CD4-positive, alpha-beta T cell treated with Interleukin-21 for 1 hour (primary cell): Measurements from ENCODE around the gene KRTAP12-3.
"Not testable (repeated sequence)": the region's sequence is repeated elsewhere in the genome, so short reads cannot be mapped to it uniquely, and the experiment has no call there.

Source experiments
- DNase-seq: peaks from one replicate; pipeline ENCODE4 v3.0.0-alpha.2; 2020

Gene KRTAP12-3

DNA sequence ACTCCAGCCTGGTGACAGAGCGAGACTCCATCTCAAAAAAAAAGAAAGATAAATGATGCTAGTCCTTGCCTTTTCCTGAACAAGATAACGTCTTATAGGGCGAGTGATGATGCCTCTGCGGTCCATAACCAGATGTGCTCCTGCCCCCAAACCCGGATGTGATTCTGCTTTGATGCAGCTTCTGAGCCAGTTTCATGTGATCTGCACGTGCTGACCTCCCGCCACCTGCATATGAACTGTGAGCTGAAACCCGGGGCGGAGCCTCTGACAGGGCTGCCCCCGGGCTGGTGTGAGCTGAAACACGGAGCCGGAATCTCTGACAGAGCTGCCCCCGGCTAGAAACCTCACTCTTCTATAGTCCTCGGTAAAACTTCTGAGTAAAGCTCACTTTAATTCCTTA lies 4.6 kb upstream of the KRTAP12-3 start:
- no peak for DNase-seq

DNA sequence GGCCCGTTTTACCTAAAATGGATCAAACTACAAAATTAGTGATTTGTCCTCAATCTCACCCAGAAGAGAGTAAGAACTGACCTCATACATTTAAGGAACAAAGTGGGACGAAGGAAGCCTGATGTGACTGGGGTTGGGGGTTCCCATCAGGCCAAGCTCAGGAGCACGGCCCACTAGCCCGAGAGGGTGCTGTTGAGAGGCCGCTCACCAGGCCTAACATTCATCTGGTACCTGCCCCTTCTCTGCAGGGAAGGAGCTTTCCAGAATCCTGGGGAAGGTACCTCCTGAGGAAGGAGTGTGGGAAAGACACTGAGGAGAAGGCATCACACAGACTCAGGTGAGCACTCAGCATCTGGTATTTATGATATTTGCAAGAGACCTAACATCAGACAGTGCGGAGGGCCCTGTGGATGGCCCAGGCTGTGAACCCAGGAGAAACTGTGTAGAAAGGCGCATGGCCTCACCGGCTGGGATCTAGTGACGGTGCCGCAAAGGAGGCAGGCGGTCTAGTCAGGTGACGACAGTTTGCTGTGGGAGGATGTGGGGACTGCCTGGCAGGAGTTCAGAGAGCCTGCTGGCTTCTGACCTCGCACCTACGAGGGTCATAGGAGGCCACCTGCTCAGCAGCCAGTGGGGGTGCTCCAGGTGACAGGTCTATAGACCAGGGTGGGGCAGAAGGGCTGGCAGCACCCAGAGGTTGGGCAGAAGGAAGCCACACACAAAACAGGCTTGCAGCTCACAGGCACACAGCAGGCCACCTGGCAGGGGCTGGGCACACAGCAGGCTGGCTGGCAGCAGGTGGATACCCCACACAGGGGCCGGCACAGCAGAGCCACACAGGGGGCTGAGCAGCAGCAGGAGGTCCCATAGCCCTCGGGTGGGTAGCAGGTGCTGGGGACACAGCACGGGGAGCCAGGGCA lies 3.8 kb upstream of the KRTAP12-3 start:
- DNase-seq: peak; percentile 80

DNA sequence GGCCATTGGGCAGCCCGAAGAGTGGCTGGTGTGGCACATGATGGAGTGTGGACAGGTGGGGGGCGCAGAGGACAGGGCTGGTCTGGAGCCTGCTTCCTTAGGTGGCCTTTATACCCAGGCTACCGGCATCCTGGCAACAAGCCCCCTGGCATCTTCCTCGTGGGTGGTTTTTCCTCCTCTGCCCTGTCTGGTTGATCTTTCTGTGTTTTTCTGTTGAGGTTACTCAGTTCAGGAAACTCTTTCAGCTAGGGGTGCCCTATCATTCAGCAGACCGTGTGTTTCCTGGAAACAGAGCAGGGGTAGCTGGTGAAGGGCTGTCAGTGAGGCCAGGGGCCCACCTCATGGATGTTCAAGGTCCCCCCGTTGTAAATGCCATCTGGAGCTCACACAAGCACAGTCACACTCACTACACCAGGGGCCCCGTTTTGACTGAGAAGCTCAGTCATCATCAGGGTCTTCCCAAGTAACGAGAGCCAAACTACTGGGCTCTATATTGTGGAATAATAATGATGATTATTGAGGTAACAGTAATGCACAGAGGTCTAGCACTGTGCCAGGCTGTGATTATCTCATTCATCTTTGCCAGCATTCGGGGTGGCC lies 3.1 kb upstream of the KRTAP12-3 start, which contains the start of gene KRTAP12-4:
Gene KRTAP12-4 (minus strand): TSS at position 84 of the 600 bp plus-strand sequence. CDS start 45 bp downstream, at position 39.
- DNase-seq: peak; percentile 28

DNA sequence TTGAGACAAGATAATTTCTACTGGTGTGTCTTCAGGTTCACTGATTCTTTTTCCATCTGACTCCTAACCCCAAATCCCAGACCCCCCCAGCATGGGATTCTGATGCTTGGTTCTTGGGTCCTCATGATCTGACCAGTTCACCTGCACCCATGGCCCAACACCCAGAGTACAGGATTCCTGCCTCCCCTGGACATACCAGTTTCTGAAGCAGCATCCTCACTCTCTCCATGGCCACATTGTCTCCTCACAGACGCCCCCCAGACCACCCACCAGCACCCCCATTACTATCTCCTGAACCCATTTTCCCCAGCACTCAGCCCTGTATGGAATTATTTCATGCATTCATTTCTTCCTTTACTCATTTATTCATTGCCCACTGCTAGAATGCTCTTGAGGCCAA lies 864 bp upstream of the KRTAP12-3 start:
- no peak for DNase-seq

DNA sequence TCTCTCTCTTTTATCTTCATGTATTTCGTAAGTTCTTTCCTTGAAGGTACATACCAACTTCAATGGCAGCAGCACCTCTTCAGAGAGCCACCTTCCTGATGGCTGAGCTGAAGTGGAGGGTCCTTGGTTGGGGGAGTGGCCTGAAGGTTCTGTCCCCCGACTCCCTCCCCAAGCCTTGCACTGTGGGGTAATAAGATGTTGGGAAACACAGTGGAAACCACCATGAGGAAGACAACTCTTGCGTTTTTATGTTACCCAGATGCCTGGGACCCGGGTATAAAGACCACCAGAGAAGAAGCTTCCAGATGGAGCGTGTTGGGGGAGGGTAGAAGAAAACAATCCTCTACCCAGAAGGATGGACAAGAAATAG lies 794 bp downstream of the KRTAP12-3 start:
- no peak for DNase-seq

DNA sequence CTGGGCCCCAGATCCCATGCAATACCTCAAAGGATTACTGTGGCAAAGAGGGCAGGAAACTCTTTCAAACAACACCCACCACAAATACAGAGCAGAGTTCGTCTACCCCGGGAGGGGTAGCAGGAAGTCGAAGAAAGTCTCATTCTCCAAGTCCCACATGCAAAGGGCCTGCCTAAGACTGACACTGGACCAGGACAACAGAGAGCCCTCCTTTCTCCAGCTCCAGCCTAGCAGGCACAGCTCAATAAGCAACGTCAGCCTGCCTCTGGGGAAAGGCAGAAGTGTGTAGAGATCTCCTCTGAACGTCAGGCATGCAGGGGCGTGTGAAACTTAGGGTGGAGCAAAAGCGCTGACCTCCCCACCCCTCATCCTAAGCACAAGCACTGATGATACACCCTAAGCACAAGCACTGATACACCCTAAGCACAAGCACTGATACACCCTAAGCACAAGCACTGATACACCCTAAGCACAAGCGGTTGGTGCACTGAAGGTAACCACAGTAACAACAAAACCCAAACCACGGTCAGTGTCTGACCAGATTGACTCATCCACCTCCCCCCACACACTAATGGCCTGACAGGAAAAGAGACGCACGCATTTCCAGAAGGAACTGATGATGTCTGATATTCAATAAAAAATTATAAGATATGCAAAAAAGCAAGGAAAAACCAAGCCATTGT lies 1.3 kb downstream of the KRTAP12-3 start:
- peak; percentile 38 for DNase-seq

DNA sequence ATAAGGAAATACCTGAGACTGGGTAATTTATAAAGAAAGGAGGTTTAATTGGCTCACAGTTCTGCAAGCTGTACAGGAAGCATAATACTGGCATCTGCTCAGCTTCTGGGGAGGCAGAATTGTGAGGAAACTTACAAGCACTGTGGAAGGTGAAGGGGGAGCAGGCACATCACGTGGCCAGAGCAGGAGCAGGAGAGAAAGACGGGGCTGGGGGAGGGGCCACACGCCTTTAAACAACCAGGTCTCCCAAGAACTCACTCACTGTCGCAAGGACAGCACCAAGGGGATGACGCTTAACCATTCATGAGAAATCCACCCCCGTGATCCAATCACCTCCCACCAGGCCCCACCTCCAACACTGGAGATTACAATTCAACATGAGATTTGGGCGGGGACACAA lies 3.8 kb downstream of the KRTAP12-3 start:
- DNase-seq: not testable (repeated sequence)

DNA sequence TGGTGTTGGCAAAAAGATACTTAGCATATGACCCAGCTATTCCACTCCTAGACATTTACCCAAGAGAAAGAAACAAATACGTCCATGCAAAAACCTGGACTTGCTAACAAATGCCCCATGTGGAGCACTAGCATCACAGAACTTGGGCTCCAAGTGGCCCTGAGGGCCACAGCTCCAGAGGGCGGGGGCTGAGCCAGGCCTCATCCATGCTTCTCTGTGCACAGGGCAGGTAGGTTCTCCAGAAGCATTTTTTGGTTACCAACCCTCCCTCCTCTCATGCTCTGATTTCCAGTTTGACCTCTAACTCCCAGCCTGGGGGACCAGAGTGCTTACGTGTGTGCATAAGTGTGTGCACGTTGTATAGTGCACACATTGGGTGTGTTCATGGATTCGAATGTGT lies 7.0 kb downstream of the KRTAP12-3 start:
- no peak for DNase-seq

DNA sequence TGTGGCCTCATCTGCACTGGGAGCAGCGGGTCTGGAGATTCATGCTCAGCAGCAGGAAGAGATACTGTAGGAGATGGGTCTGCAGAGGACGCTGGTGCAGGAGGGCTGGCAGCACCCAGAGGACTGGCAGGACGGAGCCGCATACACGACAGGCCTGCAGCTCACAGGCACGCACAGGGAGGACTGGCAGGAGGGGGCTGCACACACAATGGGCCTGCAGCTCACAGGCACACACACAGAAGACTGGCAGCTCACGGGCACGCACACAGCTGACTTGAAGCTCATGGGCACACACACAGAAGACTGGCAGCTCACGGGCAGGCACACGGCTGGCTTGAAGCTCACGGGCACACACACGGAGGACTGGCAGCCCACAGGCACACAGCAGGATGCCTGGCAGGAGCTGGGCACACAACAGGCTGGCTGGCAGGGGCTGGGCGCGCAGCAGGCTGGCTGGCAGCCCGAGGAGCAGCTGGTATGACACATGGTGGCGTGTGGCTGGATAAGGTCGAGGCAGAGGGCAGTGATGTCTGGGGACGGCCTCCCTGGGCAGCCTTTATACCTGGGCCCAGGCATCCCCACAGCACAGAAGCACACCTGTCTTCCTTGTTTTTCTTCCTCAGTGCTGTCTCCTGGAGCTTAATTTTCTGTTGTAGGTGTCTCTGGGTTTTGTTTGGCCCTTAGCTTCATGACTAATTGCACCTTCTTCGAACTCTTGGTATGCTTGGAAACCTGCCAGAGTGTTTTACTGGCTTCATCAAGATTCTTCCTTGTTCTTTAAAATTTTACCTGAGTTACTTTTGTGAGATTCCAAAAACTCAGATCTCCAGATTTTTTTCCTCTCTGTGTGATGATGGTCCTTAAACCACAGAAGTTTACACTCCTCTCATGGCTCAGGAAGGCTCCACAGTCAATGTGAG lies 8.9 kb downstream of the KRTAP12-3 start, which contains the start of gene KRTAP12-2:
Gene KRTAP12-2 (minus strand): TSS at position 527 of the 920 bp plus-strand sequence. CDS start 41 bp downstream, at position 486.
- no peak for DNase-seq

DNA sequence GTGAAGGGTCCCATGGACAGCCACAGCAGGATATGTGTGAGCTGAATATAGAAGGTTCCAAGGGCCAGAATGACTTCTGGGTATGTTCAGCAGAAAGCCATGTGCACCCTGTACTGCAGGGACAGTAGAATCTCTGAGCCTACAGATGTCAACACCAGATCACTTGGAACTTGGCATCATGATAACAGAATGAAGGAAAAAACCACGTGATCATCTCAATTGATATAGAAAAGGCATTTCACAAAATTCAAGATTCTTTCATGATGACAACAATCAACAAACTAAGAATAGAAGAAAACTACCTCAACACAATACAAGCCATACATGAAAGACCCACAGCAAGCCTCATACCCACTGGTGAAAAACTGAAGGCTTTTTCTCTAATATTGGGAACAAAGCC lies 9.9 kb downstream of the KRTAP12-3 start:
- no peak for DNase-seq

DNA sequence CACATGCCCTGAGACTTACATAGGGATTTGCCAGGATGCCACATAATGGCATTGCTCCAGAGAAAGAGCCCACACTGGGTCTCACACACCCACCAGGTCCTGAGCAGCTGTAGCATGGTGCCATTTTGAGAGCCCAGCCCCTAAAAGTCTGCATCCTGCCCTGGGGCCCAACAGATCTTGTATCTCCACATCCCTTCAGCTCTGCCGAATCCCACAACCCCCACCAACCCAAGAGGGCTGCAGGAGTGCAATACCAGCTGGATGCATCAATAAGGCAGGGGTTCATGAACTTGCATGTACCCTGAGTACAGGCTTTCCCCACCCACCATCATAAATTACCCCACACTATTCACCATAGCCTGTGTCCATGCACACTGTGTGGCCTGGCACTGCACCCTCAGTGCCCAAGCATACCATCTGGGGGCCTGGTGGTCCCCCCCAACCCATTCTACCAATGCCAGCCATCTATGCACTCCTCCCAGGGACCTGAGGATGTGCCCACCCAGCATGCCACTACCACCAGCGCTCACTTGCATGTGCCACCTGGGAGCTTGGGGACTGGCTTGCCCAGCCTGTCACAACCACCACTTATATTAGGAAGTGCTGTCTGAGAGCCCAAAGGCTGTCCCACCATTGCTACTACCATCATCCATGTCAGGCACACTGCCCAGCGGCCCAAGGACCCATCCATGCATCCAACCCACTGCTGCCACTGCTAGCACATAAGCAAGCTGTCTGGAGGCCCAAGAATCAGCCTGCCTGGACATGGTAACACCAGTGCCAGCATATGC lies 13.1 kb downstream of the KRTAP12-3 start:
- no peak for DNase-seq

DNA sequence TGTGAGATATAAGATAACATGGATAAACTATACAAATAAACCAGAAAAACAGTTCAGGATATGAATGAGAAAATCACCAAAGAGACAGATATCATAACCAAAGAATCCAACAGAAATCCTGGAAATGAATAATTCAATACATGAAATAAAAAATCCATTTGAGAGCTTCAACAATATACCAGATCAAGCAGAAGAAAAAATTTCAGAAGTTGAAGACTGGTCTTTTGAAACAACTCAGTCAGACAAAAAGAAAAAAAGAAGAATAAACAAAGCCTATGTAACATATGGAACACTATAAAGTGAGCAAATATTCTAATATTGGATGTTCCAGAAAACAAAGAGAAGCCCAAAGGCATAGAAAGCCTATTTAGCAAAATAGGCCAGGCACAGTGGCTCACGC lies 14.2 kb downstream of the KRTAP12-3 start:
- DNase-seq: no peak

DNA sequence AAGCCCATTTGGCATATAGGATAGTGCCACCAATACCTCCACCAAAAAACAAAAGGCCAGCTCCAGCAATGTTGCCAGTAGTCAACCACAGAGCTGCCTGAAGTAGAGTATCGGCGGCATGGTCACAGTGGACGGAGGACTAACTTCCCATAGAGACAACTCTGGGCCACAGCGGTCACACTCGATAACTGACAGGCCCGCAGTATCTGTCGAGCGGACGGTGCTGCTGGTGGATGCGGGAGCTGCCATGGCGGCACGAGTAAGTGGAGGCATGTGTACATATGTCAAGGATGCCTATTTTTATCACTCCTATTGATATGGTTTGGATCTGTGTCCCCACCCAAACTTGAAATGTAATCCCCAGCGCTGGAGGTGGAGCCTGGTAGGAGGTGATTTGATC lies 20.1 kb downstream of the KRTAP12-3 start:
- no peak for DNase-seq

DNA sequence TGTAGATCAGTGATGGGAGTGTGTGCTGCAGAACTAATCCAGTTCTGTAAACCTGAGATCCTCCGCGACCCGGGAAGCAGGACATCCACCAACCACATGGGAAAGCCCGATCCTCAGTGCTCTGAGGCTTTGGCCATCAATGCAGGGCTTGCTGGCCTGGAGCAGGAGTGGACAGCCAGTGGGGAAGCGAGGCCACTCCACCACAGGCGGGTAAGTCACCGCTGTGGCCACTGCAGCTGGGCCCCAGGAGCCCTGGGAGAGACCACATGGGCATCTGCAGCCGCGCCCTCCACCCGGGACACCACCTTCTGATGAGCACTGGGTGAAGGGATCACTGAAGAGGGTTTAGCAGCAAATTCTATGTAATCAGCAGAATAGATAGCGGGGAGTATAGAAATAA lies 23.4 kb downstream of the KRTAP12-3 start:
- no peak for DNase-seq

DNA sequence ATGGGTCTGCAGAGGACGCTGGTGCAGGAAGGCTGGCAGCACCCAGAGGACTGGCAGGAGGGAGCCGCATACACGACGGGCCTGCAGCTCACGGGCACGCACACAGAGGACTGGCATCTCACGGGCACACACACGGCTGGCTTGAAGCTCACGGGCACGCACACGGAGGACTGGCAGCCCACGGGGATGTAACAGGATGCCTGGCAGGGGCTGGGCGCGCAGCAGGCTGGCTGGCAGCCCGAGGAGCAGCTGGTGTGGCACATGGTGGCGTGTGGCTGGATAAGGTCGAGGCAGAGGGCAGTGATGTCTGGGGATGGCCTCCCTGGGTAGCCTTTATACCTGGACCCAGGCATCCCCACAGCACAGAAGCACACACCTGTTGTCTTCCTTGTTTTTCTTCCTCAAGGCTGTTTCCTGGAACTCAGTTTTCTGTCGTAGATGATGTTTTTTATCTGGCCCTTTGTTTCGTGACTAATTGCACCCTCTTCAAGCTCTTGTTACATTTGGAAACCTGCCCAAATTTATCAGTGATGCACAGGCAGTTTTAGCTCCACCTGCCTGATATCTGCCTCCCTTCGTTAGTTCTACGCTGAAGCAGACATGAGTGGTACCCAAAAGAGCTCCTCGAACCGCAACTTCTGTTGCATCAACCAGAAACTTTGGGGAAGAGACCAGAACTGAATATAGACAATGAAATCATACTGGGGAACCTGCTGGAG lies 24.3 kb downstream of the KRTAP12-3 start, which contains the start of gene KRTAP12-1:
Gene KRTAP12-1 (minus strand): TSS at position 303 of the 719 bp plus-strand sequence. CDS start 40 bp downstream, at position 263.
- no peak for DNase-seq

DNA sequence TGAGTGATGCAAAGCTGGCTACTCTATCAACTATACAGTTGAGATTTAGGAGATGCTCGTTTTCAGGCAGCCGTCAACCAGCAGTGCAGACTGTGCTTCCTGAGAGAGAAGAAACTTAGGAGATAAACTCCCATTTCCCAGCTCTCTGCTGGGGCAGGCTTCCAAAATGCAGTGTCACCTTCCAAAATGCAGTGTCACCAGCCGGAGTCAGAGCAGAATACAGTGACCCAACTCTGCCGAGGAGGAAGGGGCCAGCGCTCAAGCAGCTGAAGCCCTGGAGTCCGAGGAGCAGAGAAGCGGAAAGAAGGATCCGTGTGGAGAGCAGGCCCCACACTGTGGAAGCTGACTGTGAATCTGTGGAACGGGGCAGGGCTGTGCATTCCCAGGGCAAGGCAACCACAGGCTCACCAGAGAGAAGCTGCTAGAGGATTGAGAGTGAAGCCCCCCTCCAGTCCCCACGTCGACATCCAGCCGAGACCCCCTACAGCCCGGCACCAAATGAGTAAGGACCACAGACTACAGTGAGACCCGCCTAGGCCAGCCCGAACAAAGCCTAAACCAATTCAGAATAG lies 24.9 kb downstream of the KRTAP12-3 start:
- no peak for DNase-seq

DNA sequence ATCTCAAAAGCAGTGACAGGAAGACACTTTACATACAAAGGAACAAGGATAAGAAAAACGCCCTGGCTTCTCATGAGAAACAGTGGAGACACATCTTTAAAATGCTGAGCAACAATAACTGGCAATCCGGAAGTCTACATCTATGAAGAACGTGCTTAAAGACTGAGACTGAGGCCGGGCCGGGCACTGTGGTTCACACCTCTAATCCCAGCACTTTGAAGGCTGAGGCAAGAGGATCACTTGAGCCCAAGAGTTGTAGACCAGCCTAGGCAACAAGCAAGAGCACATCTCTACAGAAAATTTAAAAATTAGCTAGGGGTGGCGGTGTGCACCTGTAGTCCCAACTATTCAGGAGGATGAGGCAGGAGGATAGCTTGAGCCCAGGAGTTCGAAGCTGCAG lies 26.3 kb downstream of the KRTAP12-3 start:
- no peak for DNase-seq

DNA sequence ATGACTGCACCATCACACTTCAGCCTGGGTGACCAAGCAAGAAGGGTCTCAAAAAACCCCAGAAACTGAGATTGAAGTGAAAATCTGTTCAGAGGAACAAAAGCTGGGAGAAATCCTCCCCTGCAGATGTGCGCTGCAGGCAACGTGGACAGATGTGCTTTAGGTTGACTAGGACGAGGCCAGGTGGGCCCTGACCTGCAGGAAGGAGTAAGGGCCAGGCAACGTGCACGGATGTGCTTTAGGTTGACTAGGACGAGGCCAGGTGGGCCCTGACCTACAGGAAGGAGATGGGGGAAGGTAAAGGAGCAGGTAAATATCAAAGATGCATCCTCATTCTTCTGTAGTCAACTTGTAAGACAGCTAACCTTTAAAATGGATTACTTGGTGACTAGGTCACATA lies 26.8 kb downstream of the KRTAP12-3 start:
- no peak for DNase-seq

DNA sequence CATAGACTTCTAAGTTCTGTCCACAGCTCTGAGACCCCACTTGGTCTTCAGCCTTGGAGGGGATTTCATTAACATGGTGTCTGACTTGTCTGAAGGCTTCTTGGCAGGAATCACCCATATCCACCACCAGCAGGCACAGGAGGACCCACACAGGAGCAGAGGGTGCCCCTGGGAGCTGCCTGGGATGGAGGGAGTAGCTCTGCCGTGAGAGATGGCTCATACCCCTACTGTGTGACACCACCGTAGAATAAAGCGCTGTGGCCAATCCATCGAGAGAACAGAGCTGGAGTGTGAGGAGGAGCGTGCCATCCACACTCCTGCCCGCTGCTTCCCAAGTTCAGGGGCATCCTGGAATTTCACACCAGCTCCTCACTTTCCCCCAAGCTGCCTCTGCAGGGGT lies 27.3 kb downstream of the KRTAP12-3 start:
- not testable (repeated sequence) for DNase-seq
